ENCODE data around the gene CPOX.
A peak's percentile ranks its signal among the peaks of the same experiment; 100 is the strongest.

The CPOX gene

GRCh38 chr3:98557324-98558010 lies 35.9 kb downstream of the CPOX start:
- Histone ChIP-seq H3K9ac (ENCODE audit: low read length) (peak overlapping the region; percentile 34), H3K4me2 (ENCODE audit: low read depth, low read length, poor library complexity, severe bottlenecking) (peak overlapping the region; percentile 74)

GRCh38 chr3:98556164-98557130 lies 37.0 kb downstream of the CPOX start:
- H4K20me1 ChIP-seq (ENCODE audit: low read depth, low read length) = no peaks in the 10 kb centered on the region
- H3K27me3 ChIP-seq (ENCODE audit: low read length) = no peaks in the 10 kb centered on the region
- H3K4me3 ChIP-seq (ENCODE audit: insufficient read depth, low read length, poor library complexity, severe bottlenecking) = peak overlapping the region; percentile 35
- H3K4me2 ChIP-seq (ENCODE audit: low read depth, low read length, poor library complexity, severe bottlenecking) = peak overlapping the region; percentile 74
- peak overlapping the region; percentile 85 for H3K27ac ChIP-seq (ENCODE audit: low read depth, low read length)
- no peaks in the 10 kb centered on the region for H3K9me2 ChIP-seq (replicated peaks; ENCODE audit: insufficient read depth, low read length)
- H3K9ac ChIP-seq (ENCODE audit: low read length) = peak overlapping the region; percentile 34
- no peak overlapping the region for H2AFZ ChIP-seq (ENCODE audit: low read depth, low read length, severe bottlenecking)
- H3K79me2 ChIP-seq (ENCODE audit: insufficient read depth, low read length) = no peaks in the 10 kb centered on the region
- no peaks in the 10 kb centered on the region for H3K36me3 ChIP-seq (ENCODE audit: low read length)
- peaks cover 28% of the 10 kb centered on the region for H3F3A ChIP-seq (ENCODE audit: insufficient read depth)
- no peak for TF ChIP-seq EZH2phosphoT487 (conservative IDR thresholded peaks at IDR 0.05; ENCODE audit: low read length)
- TF ChIP-seq, protein P1, sequence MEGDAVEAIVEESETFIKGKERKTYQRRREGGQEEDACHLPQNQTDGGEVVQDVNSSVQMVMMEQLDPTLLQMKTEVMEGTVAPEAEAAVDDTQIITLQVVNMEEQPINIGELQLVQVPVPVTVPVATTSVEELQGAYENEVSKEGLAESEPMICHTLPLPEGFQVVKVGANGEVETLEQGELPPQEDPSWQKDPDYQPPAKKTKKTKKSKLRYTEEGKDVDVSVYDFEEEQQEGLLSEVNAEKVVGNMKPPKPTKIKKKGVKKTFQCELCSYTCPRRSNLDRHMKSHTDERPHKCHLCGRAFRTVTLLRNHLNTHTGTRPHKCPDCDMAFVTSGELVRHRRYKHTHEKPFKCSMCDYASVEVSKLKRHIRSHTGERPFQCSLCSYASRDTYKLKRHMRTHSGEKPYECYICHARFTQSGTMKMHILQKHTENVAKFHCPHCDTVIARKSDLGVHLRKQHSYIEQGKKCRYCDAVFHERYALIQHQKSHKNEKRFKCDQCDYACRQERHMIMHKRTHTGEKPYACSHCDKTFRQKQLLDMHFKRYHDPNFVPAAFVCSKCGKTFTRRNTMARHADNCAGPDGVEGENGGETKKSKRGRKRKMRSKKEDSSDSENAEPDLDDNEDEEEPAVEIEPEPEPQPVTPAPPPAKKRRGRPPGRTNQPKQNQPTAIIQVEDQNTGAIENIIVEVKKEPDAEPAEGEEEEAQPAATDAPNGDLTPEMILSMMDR (IDR thresholded peaks at IDR 0.05; ENCODE audit: insufficient read depth, low read length, poor library complexity, severe bottlenecking) = no peak
- no peaks in the 10 kb centered on the region for H3K9me3 ChIP-seq (ENCODE audit: insufficient read depth, low read length)

More at GRCh38 chr3:98557324-98558010, 35.9 kb downstream of the CPOX start:
- no peaks in the 10 kb centered on the region for H3K36me3 ChIP-seq (ENCODE audit: low read length)
- H4K20me1 ChIP-seq (ENCODE audit: low read depth, low read length) = no peaks in the 10 kb centered on the region
- H3K27ac ChIP-seq (ENCODE audit: low read depth, low read length) = peak overlapping the region; percentile 85
- H3K9me3 ChIP-seq (ENCODE audit: insufficient read depth, low read length) = no peaks in the 10 kb centered on the region
- no peaks in the 10 kb centered on the region for H3K9me2 ChIP-seq (replicated peaks; ENCODE audit: insufficient read depth, low read length)
- H3K79me2 ChIP-seq (ENCODE audit: insufficient read depth, low read length) = no peaks in the 10 kb centered on the region
- TF ChIP-seq, protein P1 (IDR thresholded peaks at IDR 0.05; ENCODE audit: insufficient read depth, low read length, poor library complexity, severe bottlenecking) = no peak
- no peak for TF ChIP-seq EZH2phosphoT487 (conservative IDR thresholded peaks at IDR 0.05; ENCODE audit: low read length)
- H3F3A ChIP-seq (ENCODE audit: insufficient read depth) = peaks cover 32% of the 10 kb centered on the region
- no peaks in the 10 kb centered on the region for H3K27me3 ChIP-seq (ENCODE audit: low read length)
- no peak overlapping the region for H3K4me3 ChIP-seq (ENCODE audit: insufficient read depth, low read length, poor library complexity, severe bottlenecking)
- no peak overlapping the region for H2AFZ ChIP-seq (ENCODE audit: low read depth, low read length, severe bottlenecking)

- Histone ChIP-seq H3K9me3 (ENCODE audit: insufficient read depth, low read length) (no peaks in the 10 kb centered on the region), H3K9ac (ENCODE audit: low read length) (peak overlapping the region; percentile 34), H3K79me2 (ENCODE audit: insufficient read depth, low read length) (no peaks in the 10 kb centered on the region), H3K27me3 (ENCODE audit: low read length) (no peaks in the 10 kb centered on the region), H3K9me2 (replicated peaks; ENCODE audit: insufficient read depth, low read length) (no peaks in the 10 kb centered on the region), H3K36me3 (ENCODE audit: low read length) (no peaks in the 10 kb centered on the region), H4K20me1 (ENCODE audit: low read depth, low read length) (no peaks in the 10 kb centered on the region), H2AFZ (ENCODE audit: low read depth, low read length, severe bottlenecking) (no peak overlapping the region), H3K4me3 (ENCODE audit: insufficient read depth, low read length, poor library complexity, severe bottlenecking) (peak overlapping the region; percentile 35), H3K4me2 (ENCODE audit: low read depth, low read length, poor library complexity, severe bottlenecking) (peak overlapping the region; percentile 74), H3F3A (ENCODE audit: insufficient read depth) (peaks cover 16% of the 10 kb centered on the region), H3K27ac (ENCODE audit: low read depth, low read length) (peak overlapping the region; percentile 85)
- TF ChIP-seq EZH2phosphoT487 (conservative IDR thresholded peaks at IDR 0.05; ENCODE audit: low read length) = no peak
- TF ChIP-seq, protein P1 (IDR thresholded peaks at IDR 0.05; ENCODE audit: insufficient read depth, low read length, poor library complexity, severe bottlenecking) = no peak
Measured at GRCh38 chr3:98555025-98555379, 38.4 kb downstream of the CPOX start.
